ENCODE results near the gene NEK4. TPM values are rescaled to one million over a fixed set of nuclear protein-coding genes. Genes with fewer than 3 reads are reported as not detected.

Gene NEK4
- total RNA-seq, 1 donor from 2014 or later = 18.5 TPM

DNA sequence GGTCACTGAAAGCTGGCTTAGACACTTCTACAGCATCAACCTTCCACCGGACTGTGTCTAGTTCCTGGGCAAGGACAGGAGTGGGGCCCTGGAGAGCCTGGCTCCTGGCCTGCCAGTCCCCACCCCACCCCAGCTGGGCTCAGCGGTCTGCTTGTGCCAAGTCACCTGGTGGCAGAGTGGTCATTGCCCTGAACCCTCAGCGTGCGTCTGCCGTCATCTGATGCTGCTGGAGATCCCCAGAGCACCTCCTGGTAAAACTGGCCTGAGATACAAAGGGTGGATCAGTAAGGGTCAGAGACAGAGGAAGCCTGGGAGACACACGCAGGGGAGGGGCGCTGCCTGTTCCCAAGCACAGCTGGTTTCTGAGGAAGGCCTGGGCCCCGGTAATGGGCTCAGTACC is 43.1 kb upstream of the NEK4 start:
- TF ChIP-seq, protein P1, sequence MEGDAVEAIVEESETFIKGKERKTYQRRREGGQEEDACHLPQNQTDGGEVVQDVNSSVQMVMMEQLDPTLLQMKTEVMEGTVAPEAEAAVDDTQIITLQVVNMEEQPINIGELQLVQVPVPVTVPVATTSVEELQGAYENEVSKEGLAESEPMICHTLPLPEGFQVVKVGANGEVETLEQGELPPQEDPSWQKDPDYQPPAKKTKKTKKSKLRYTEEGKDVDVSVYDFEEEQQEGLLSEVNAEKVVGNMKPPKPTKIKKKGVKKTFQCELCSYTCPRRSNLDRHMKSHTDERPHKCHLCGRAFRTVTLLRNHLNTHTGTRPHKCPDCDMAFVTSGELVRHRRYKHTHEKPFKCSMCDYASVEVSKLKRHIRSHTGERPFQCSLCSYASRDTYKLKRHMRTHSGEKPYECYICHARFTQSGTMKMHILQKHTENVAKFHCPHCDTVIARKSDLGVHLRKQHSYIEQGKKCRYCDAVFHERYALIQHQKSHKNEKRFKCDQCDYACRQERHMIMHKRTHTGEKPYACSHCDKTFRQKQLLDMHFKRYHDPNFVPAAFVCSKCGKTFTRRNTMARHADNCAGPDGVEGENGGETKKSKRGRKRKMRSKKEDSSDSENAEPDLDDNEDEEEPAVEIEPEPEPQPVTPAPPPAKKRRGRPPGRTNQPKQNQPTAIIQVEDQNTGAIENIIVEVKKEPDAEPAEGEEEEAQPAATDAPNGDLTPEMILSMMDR (IDR thresholded peaks at IDR 0.05; ENCODE audit: insufficient read depth, low read length, poor library complexity, severe bottlenecking) = no peak
- no peaks in the 10 kb centered on the region for H3K36me3 ChIP-seq (ENCODE audit: control insufficient read depth, insufficient read depth, low read length)
- DNase-seq (ENCODE audit: low read depth) = no peak
- H3K27me3 ChIP-seq (ENCODE audit: control insufficient read depth, insufficient read depth, low read length) = no peaks in the 10 kb centered on the region
- H3K4me3 ChIP-seq (ENCODE audit: low read depth, low read length) = no peak overlapping the region

GRCh38 chr3:52811452-52812011 is 40.8 kb upstream of the NEK4 start:
- Histone ChIP-seq H3K27me3 (ENCODE audit: control insufficient read depth, insufficient read depth, low read length) (no peaks in the 10 kb centered on the region), H3K36me3 (ENCODE audit: control insufficient read depth, insufficient read depth, low read length) (no peaks in the 10 kb centered on the region), H3K4me3 (ENCODE audit: low read depth, low read length) (no peak overlapping the region)
- DNase-seq (ENCODE audit: low read depth) = no peak
- TF ChIP-seq, protein P1 (IDR thresholded peaks at IDR 0.05; ENCODE audit: insufficient read depth, low read length, poor library complexity, severe bottlenecking) = no peak

DNA sequence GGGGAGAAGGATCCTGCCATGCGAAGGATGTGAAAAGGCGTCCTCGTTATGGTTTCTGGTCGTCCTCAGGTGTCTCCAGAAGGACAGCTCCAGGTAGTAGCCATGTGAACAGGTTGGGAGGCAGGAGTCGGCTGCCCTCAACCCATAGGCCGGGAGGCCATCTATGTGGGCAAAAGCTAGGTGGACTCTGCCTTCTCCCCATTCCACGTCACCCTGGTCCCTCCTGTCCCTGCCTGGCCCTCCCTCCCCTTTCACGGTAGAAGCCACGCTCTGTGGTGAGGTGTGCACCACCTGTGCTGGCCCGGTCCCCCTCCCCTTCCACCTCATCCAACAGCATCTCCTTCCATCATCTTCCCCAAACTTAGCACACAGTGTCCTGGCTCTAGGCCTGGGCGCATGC is 40.2 kb upstream of the NEK4 start:
- Histone ChIP-seq H3K27me3 (ENCODE audit: control insufficient read depth, insufficient read depth, low read length) (no peaks in the 10 kb centered on the region), H3K36me3 (ENCODE audit: control insufficient read depth, insufficient read depth, low read length) (no peaks in the 10 kb centered on the region), H3K4me3 (ENCODE audit: low read depth, low read length) (no peak overlapping the region)
- no peak for DNase-seq (ENCODE audit: low read depth)
- TF ChIP-seq, protein P1 (IDR thresholded peaks at IDR 0.05; ENCODE audit: insufficient read depth, low read length, poor library complexity, severe bottlenecking) = no peak

GRCh38 chr3:52809662-52810377 is 39.1 kb upstream of the NEK4 start:
- no peak for DNase-seq (ENCODE audit: low read depth)

DNA sequence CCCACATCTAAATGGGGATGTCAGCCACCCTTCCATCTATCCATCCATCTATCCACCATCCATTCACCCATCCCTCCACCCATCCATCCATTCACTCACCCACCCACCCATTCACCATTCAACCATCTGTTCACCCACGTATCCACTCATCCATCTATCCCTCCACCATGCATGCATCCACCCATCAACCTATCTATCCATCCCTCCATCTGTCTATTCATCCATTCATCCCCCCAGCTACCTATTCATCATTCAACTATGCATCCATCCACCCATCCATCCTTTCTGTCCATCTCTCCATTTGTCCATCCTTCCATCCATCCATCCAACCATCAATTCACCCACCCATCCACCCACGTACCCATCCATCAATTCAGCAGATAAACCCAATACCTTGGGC is 38.4 kb upstream of the NEK4 start:
- H3K27me3 ChIP-seq (ENCODE audit: control insufficient read depth, insufficient read depth, low read length) = no peaks in the 10 kb centered on the region
- no peak overlapping the region for H3K4me3 ChIP-seq (ENCODE audit: low read depth, low read length)
- no peak for DNase-seq (ENCODE audit: low read depth)
- TF ChIP-seq, protein P1 (IDR thresholded peaks at IDR 0.05; ENCODE audit: insufficient read depth, low read length, poor library complexity, severe bottlenecking) = no peak
- no peaks in the 10 kb centered on the region for H3K36me3 ChIP-seq (ENCODE audit: control insufficient read depth, insufficient read depth, low read length)

More at GRCh38 chr3:52809662-52810377, 39.1 kb upstream of the NEK4 start:
- no peaks in the 10 kb centered on the region for H3K27me3 ChIP-seq (ENCODE audit: control insufficient read depth, insufficient read depth, low read length)
- H3K36me3 ChIP-seq (ENCODE audit: control insufficient read depth, insufficient read depth, low read length) = no peaks in the 10 kb centered on the region
- H3K4me3 ChIP-seq (ENCODE audit: low read depth, low read length) = no peak overlapping the region
- TF ChIP-seq, protein P1 (IDR thresholded peaks at IDR 0.05; ENCODE audit: insufficient read depth, low read length, poor library complexity, severe bottlenecking) = no peak

Data from kidney epithelial cell (primary cell).